Stimulated activated CD8-positive, alpha-beta memory T cell treated with anti-CD3 and anti-CD28 coated beads, Interleukin-15, amount 100 ng/mL, for 48 hours (primary cell): ENCODE results near the gene NRBF2.
"Not testable (repeated sequence)": the region's sequence is repeated elsewhere in the genome, so short reads cannot be mapped to it uniquely, and the experiment has no call there.

ENCODE experiments used
- DNase-seq, 2 donors: peaks; one replicate each; pipeline ENCODE4 v3.0.0-alpha.2; 2020; ENCODE audit warnings: low read depth in 2 of 2

Gene NRBF2

GRCh38 chr10:63116452-63117072 lies 16.6 kb upstream of the NRBF2 start:
- no peak for DNase-seq

- no peak for DNase-seq
These were observed 14.1 kb upstream of the NRBF2 start for GRCh38 chr10:63119041-63119440.

DNA sequence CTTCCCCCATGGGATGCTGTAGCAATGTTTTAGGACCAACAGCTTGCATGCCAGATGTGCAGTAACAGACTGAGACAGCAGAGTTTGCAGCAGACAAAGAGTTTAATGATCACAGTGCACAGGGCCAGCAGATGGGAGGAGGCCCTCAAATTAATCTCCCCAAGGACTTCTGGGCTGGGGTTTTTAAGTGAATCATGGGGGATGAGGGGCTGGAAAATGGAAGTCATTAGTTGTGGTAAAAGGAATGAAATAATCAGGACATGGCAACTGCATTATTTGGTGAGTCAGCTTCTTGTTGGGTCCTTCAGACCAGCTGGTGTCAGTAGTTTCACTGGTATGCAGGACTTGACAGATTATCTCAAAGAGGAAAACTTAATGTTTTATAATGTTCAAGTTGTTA lies 12.6 kb upstream of the NRBF2 start:
- no peak for DNase-seq

- no peak for DNase-seq
These were observed 9.3 kb upstream of the NRBF2 start for GRCh38 chr10:63123727-63124362.

DNA sequence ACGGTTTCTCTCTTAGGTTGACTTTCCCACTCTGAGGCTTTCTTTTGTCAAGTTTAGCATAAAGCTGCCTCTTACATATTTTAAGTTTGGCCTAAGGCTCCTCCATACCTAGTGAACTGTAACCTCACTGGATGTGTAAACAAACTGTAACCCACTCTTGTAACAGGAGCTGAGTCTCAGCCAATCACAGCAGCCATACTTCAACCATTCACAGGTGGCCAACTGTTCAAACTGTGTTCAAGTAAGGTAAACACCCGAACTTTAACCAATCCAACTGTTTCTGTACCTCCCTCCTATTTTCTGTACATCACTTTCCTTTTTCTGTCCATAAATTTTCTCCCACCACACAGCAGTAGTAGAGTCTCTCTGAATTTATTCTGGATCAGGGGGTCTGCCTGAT lies 7.7 kb upstream of the NRBF2 start:
- DNase-seq: no peak

GRCh38 chr10:63128443-63128842 lies 4.7 kb upstream of the NRBF2 start:
- DNase-seq: no peak

- DNase-seq: no peak
These were observed 3.2 kb upstream of the NRBF2 start for GRCh38 chr10:63129888-63130287.

DNA sequence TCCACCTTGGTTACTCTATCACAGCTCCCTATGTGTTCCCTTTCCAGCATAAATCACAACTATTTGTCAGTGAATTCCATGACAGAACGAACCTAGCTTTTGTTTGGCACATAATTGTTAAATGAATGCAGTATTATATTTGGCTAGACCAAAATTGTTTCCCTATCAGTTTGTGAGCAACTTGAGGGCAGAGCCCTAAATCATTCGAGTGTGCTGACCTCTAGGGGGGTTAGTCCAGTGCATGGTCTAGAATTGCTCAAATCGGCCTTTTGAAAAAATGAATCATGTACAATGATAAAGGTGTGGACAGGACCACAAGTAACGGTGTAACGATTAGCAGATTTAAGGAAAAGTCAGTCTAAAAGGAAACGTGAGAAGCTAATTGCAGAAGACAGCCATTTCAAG lies 475 bp upstream of the NRBF2 start:
- DNase-seq: no peak

DNA sequence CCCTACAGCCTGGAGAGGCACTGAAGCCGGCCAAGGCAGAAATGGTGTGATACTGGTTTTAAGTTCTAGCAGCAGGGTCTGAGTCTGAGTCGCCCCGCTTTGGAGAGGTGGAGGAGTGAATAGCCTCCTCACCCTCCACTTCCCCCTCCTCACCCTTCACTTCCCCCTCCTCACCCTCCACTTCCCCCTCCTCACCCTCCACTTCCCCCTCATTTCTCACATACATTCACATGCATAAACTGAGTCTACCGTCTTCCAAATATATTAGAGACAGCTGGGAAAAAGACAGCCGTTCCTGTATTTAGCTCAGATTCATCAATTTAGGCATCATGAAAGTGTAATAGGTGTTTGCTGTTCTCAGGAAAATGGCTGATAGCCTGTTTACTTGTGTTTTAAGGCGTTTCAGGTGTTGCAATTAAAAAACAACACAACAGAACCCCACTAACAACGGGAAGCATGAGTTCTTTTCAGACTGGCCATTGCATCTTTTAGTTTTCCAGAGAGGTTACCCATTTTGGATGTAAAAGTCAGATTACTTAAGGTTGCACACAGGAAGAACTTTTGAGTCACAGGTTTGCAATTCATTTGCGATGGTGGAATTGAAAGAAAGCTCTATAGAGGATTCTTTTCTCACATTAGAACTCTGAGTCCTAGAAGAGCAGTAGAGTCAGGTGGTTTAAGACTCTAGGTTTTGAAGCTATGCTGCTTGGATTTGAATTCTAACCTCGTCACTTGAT lies 861 bp downstream of the NRBF2 start:
- no peak for DNase-seq

- no peak for DNase-seq
These were observed 4.2 kb downstream of the NRBF2 start for GRCh38 chr10:63137306-63137705.

DNA sequence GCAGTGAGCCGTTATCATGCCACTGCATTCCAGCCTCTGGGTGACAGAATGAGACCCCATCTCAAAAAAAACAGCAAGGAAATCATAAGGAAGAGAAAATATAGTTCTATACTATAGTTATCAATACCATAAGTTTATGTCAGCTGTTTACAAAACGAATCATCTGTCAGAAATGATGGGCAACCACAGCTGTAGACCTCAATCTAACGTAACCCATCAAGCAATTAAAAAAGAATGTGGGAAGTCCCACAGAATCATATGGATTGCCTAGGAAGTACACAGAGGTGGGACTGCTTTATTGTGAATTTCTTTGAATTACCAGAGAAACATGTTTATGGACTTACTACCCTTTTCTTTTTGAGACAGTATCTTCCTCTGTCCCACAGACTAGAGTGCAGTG lies 6.9 kb downstream of the NRBF2 start:
- DNase-seq: no peak

GRCh38 chr10:63142136-63142535 lies 9.0 kb downstream of the NRBF2 start:
- no peak for DNase-seq

GRCh38 chr10:63143987-63144386 lies 10.9 kb downstream of the NRBF2 start:
- DNase-seq: no peak

- no peak for DNase-seq
These were observed 12.7 kb downstream of the NRBF2 start for GRCh38 chr10:63145782-63146181.

- DNase-seq: no peak
These were observed 13.4 kb downstream of the NRBF2 start for GRCh38 chr10:63146503-63146902.

- DNase-seq: no peak
These were observed 17.6 kb downstream of the NRBF2 start for GRCh38 chr10:63150745-63151144.

GRCh38 chr10:63153868-63154545 lies 20.9 kb downstream of the NRBF2 start:
- DNase-seq: not testable (repeated sequence)

- DNase-seq: no peak
These were observed 21.6 kb downstream of the NRBF2 start for GRCh38 chr10:63154546-63155387.

- DNase-seq: no peak
These were observed 22.4 kb downstream of the NRBF2 start for GRCh38 chr10:63155388-63156020.

GRCh38 chr10:63156236-63156635 lies 23.1 kb downstream of the NRBF2 start:
- no peak for DNase-seq
